H1 (cell line): ENCODE measurements around the gene GPR35. TPM values are rescaled to one million over a fixed set of nuclear protein-coding genes. Genes with fewer than 3 reads are reported as not detected.

Source experiments
- CTCF ChIA-PET: fragments of 300-600 bp; sonication (Branson Sonifier 250); formaldehyde crosslinking; loops from one replicate; lab custom pipeline; 2021; ENCODE audit not compliant: partially characterized antibody; lab: Charles Lee
- POLR2A ChIA-PET: fragments of 300-600 bp; sonication (Branson Sonifier 250); formaldehyde crosslinking; loops from one replicate; lab custom pipeline; 2021; ENCODE audit warnings: inconsistent platforms; ENCODE audit not compliant: partially characterized antibody; lab: Charles Lee
- DNase-seq, 2 experiments: peaks; one replicate each; pipeline versions ENCODE4 v3.0.0 to v3.0.0-alpha.2; 2010 to 2022; ENCODE audit warnings: low spot score in 2 of 2, low read depth in 1 of 2, mixed read lengths in 1 of 2
- FAIRE-seq: peaks from 2 replicates; lab custom pipeline; 2011; peaks lifted over from hg19 to GRCh38; lab: Jason Lieb, UNC
- H2AFZ ChIP-seq: 2 replicates; pipeline ENCODE4 v1.8.1; 2012; ENCODE audit warnings: low read length, inconsistent platforms
- H2AK5ac ChIP-seq: 2 replicates; pipeline ENCODE4 v1.6.1; 2013; ENCODE audit warnings: low read depth, low read length
- H2BK120ac ChIP-seq: replicated peaks from 2 replicates; pipeline ENCODE3; 2013; ENCODE audit warnings: low read depth, low read length, inconsistent platforms
- H2BK12ac ChIP-seq: 2 replicates; pipeline ENCODE4 v1.6.1; 2013; ENCODE audit warnings: low read depth, low read length
- H2BK15ac ChIP-seq: 2 replicates; pipeline ENCODE4 v1.6.1; 2013; ENCODE audit warnings: low read length
- H2BK20ac ChIP-seq: 2 replicates; pipeline ENCODE4 v1.6.1; 2013; ENCODE audit warnings: low read length
- H2BK5ac ChIP-seq: 2 replicates; pipeline ENCODE4 v1.6.1; 2013; ENCODE audit warnings: low read depth, low read length
- H3K14ac ChIP-seq: 2 replicates; pipeline ENCODE4 v1.6.1; 2013; ENCODE audit warnings: inconsistent platforms; ENCODE audit not compliant: insufficient read length
- H3K18ac ChIP-seq: 2 replicates; pipeline ENCODE4 v1.6.1; 2013; ENCODE audit warnings: low read length; ENCODE audit errors: extremely low read depth
- H3K23ac ChIP-seq: 2 replicates; pipeline ENCODE4 v1.6.1; 2013; ENCODE audit warnings: inconsistent platforms; ENCODE audit not compliant: insufficient read length
- H3K23me2 ChIP-seq: 2 replicates; pipeline ENCODE4 v1.6.1; 2013; ENCODE audit warnings: low read depth, low read length
- H3K27ac ChIP-seq: 2 replicates; pipeline ENCODE4 v1.6.1; 2011; ENCODE audit warnings: low read depth, low read length, inconsistent platforms
- H3K27me3 ChIP-seq, 4 experiments: replicated peaks in 1 of 4; 1 replicate in 1 of 4; 2 replicates in 3 of 4; pipeline versions ENCODE4 v1.6.1 to v1.8.1; 2011 to 2013; ENCODE audit warnings: low read length in 3 of 4, mild to moderate bottlenecking in 3 of 4, inconsistent platforms in 2 of 4, mixed read lengths in 2 of 4, moderate library complexity in 1 of 4; ENCODE audit not compliant: control insufficient read depth in 3 of 4, insufficient read depth in 3 of 4; ENCODE audit errors: extremely low read depth in 1 of 4
- H3K36me3 ChIP-seq, 4 experiments: 2 replicates each; pipeline versions ENCODE4 v1.6.1 to v1.8.1; 2011 to 2013; ENCODE audit warnings: mild to moderate bottlenecking in 4 of 4, low read length in 3 of 4, moderate library complexity in 2 of 4, control low read depth in 1 of 4, inconsistent platforms in 1 of 4; ENCODE audit not compliant: insufficient read depth in 4 of 4, control insufficient read depth in 2 of 4
- H3K4ac ChIP-seq: replicated peaks from 2 replicates; pipeline ENCODE3; 2013; ENCODE audit warnings: low read length, low read depth, mixed read lengths, inconsistent platforms; ENCODE audit not compliant: insufficient read length
- H3K4me1 ChIP-seq, 4 experiments: replicated peaks in 1 of 4; 1 replicate in 1 of 4; 2 replicates in 3 of 4; pipeline versions ENCODE4 v1.6.1 to v1.8.1; 2011 to 2013; ENCODE audit warnings: low read length in 3 of 4, inconsistent platforms in 2 of 4, mixed read lengths in 1 of 4; ENCODE audit not compliant: insufficient read depth in 4 of 4, control insufficient read depth in 3 of 4
- H3K4me2 ChIP-seq, 2 experiments: 2 replicates each; pipeline versions ENCODE4 v1.6.1 to v1.8.1; 2011 to 2013; ENCODE audit warnings: low read depth in 2 of 2, low read length in 2 of 2, control low read depth in 1 of 2, inconsistent platforms in 1 of 2, mild to moderate bottlenecking in 1 of 2; ENCODE audit not compliant: insufficient read depth in 1 of 2
- H3K4me3 ChIP-seq, 4 experiments: fragments of 200-600, 300-600 bp in 1 of 4; sonication (generic), shearing (Covaris generic), sonication (Bioruptor Twin) in 1 of 4; 2 replicates each; pipeline versions ENCODE4 v1.5.1 to v1.8.1; 2011 to 2016; ENCODE audit warnings: low read length in 4 of 4, low read depth in 3 of 4, control low read depth in 2 of 4, inconsistent platforms in 2 of 4, mild to moderate bottlenecking in 2 of 4, mixed read lengths in 1 of 4, moderate library complexity in 1 of 4; ENCODE audit not compliant: insufficient read depth in 2 of 4; ENCODE audit errors: extremely low read depth in 1 of 4
- H3K56ac ChIP-seq: replicated peaks from 2 replicates; pipeline ENCODE3; 2013; ENCODE audit warnings: low read depth, mild to moderate bottlenecking, mixed read lengths, low read length, inconsistent platforms; ENCODE audit not compliant: insufficient read length
- H3K79me1 ChIP-seq: 2 replicates; pipeline ENCODE4 v1.6.1; 2013; ENCODE audit warnings: low read depth, low read length, control low read depth
- H3K79me2 ChIP-seq, 2 experiments: 2 replicates each; pipeline versions ENCODE4 v1.6.1 to v1.8.1; 2012 to 2013; ENCODE audit warnings: low read length in 2 of 2, mild to moderate bottlenecking in 2 of 2, inconsistent platforms in 1 of 2; ENCODE audit not compliant: insufficient read depth in 2 of 2, control insufficient read depth in 1 of 2
- H3K9ac ChIP-seq, 4 experiments: replicated peaks in 1 of 4; 1 replicate in 1 of 4; 2 replicates in 3 of 4; pipeline versions ENCODE4 v1.6.1 to v1.8.1; 2011 to 2013; ENCODE audit warnings: low read depth in 3 of 4, low read length in 3 of 4, control low read depth in 2 of 4, mild to moderate bottlenecking in 2 of 4, moderate library complexity in 2 of 4, inconsistent platforms in 1 of 4; ENCODE audit errors: extremely low read depth in 1 of 4
- H3K9me3 ChIP-seq, 2 experiments: 2 replicates each; pipeline versions ENCODE4 v1.6.1 to v1.8.1; 2012 to 2013; ENCODE audit warnings: mild to moderate bottlenecking in 2 of 2, moderate library complexity in 2 of 2, control low read depth in 1 of 2, inconsistent platforms in 1 of 2, low read depth in 1 of 2, low read length in 1 of 2, mixed read lengths in 1 of 2; ENCODE audit not compliant: insufficient read depth in 2 of 2
- H4K20me1 ChIP-seq, 2 experiments: replicated peaks in 1 of 2; 2 replicates each; pipeline versions ENCODE3 to v1.8.1; 2011 to 2013; ENCODE audit warnings: inconsistent platforms in 2 of 2, low read length in 2 of 2, mild to moderate bottlenecking in 1 of 2; ENCODE audit not compliant: insufficient read depth in 2 of 2, control insufficient read depth in 1 of 2
- H4K5ac ChIP-seq: 2 replicates; pipeline ENCODE4 v1.6.1; 2013; ENCODE audit warnings: low read length, low read depth, mixed read lengths, inconsistent platforms; ENCODE audit not compliant: insufficient read length
- H4K8ac ChIP-seq: 2 replicates; pipeline ENCODE4 v1.8.0; 2013; ENCODE audit warnings: mild to moderate bottlenecking, moderate library complexity, low read length, inconsistent platforms; ENCODE audit not compliant: insufficient read depth; ENCODE audit errors: extremely low read depth
- H4K91ac ChIP-seq: replicated peaks from 2 replicates; pipeline ENCODE3; 2013; ENCODE audit warnings: low read length, mixed read lengths, inconsistent platforms; ENCODE audit not compliant: insufficient read length
- CBX8 ChIP-seq: fragments of 300-800, 300-1000 bp; sonication (generic); IDR thresholded peaks from 2 replicates; pipeline ENCODE4 v1.7.1; 2016; ENCODE audit warnings: low read depth, low read length, borderline replicate concordance
- CEBPB ChIP-seq: IDR thresholded peaks from 2 replicates; pipeline ENCODE4 v1.6.1; 2012; ENCODE audit warnings: low read depth, low read length
- EP300 ChIP-seq, 2 experiments: IDR thresholded peaks; 1 replicate in 1 of 2; 2 replicates in 1 of 2; pipeline ENCODE4 v1.6.1; 2011 to 2012; ENCODE audit warnings: low read depth in 2 of 2, low read length in 2 of 2, mild to moderate bottlenecking in 2 of 2, borderline replicate concordance in 1 of 2, inconsistent platforms in 1 of 2, moderate library complexity in 1 of 2
- FOSL1 ChIP-seq: IDR thresholded peaks from 2 replicates; pipeline ENCODE4 v1.6.1; 2011; ENCODE audit warnings: mild to moderate bottlenecking, low read depth, low read length, moderate library complexity; ENCODE audit not compliant: insufficient read depth
- HDAC2 ChIP-seq, 2 experiments: fragments of 300-600 bp in 1 of 2; sonication (generic) in 1 of 2; IDR thresholded peaks; 2 replicates each; pipeline ENCODE4 v1.6.1; 2011 to 2012; ENCODE audit warnings: low read depth in 2 of 2, low read length in 2 of 2, mild to moderate bottlenecking in 2 of 2, moderate library complexity in 2 of 2, borderline replicate concordance in 1 of 2, inconsistent platforms in 1 of 2
- POLR2AphosphoS5 ChIP-seq: IDR thresholded peaks from 2 replicates; pipeline ENCODE4 v1.6.1; 2011; ENCODE audit warnings: low read depth, low read length
- RFX5 ChIP-seq: IDR thresholded peaks from 2 replicates; pipeline ENCODE4 v1.6.1; 2011; ENCODE audit warnings: low read depth, low read length, improper control_type of control experiment, borderline replicate concordance
- SP4 ChIP-seq: IDR thresholded peaks from 2 replicates; pipeline ENCODE4 v1.6.1; 2012; ENCODE audit warnings: low read length, inconsistent platforms
- TBP ChIP-seq: IDR thresholded peaks from 2 replicates; pipeline ENCODE4 v1.6.1; 2011; ENCODE audit warnings: low read depth, low read length, improper control_type of control experiment
- TEAD4 ChIP-seq: IDR thresholded peaks from 2 replicates; pipeline ENCODE4 v1.6.1; 2012; ENCODE audit warnings: low read depth, low read length, inconsistent platforms, mixed read lengths
- WGBS, 2 experiments: shearing (Covaris generic) in 1 of 2; methylation state at CpG; one replicate each; pipeline versions ENCODE4 v1.1.6 to v1.1.7; 2013 to 2015; ENCODE audit warnings: low lambda C conversion rate in 2 of 2, mixed read lengths in 2 of 2, inconsistent platforms in 1 of 2, low coverage in 1 of 2, missing lambda C conversion rate in 1 of 2; ENCODE audit not compliant: insufficient replicate concordance in 2 of 2, insufficient coverage in 1 of 2, insufficient read length in 1 of 2; ENCODE audit errors: extremely low coverage in 1 of 2, missing lambda C conversion rate in 1 of 2; 5-methylcytosine and 5-hydroxymethylcytosine counted together
- polyA plus RNA-seq, 7 experiments: library from polyadenylated mRNA; depleted of rRNA in 3 of 7; stranded (reverse) in 5 of 7; unstranded in 2 of 7; fragments of >200 nt in 5 of 7; fragments of 200-250 nt in 2 of 7; gene quantifications; 1 replicate in 5 of 7; 2 replicates in 1 of 7; 4 replicates in 1 of 7; pipeline versions ENCODE4 v1.2.1 to v1.2.3, GENCODE V29; 2011 to 2013; ENCODE audit warnings: missing spikeins in 2 of 7, mixed read lengths in 2 of 7
- total RNA-seq: library from RNA; stranded (reverse); fragmentation: NEBNext Ultra II Directional; extraction: Animal tissue kit (Norgen Biotek cat#: 25700); gene quantifications from 2 replicates; pipeline ENCODE4 v1.2.1, GENCODE V29; 2021
- TF ChIP-seq, protein P1 (sequence below): IDR thresholded peaks from 2 replicates; pipeline ENCODE4 v1.6.1; 2012; ENCODE audit warnings: low read length, inconsistent platforms

GPR35 gene
- total and polyA plus RNA-seq, 2 of the 8 experiments (the other 6 are each of a cell fraction or from before 2014, with no cell fraction given), result 0.47 TPM; not detected in 1

DNA sequence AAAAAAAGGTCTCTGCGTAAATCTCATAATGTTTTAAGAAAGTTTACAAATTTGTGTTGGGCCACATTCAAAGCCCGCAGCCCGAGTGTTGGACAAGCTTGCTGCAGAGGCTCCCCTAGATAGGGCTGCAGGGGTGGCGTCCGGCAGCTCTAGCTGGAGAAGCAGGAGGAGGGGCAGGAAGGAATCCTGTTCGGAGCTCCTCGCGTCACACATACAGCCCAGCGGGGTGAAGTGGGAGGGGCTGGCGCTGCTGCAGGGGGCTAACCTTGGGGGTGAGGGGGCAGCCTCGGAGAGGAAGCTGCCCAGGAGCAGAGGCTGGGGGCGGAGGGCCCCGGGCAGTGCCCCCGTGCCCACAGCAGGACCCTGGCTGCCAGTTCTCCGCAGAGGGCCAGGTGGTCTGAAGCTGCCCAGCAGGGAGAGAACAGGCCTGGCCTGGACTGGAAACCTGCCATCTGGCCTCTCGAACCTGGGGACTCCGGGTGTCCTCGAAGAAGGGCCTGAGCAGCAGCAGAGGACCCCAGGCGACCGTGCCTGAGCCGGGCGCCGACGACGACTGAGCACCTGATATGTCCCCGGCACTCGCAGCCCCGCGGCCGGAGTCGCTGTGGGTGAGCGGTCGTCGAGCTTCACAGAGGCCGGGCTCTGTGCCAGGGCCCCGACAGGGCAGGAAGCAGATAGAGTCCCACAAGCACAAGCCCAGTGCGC, 2.6 kb upstream of the GPR35 start:
- POLR2A ChIA-PET, result interaction anchor here (1.2 to 1.6 kb wide), 2 partner anchors 15 to 36 kb away, joined by 3 to 4 read pairs; partner anchors contain the start of gene CAPN10
- H3K9me3 ChIP-seq, result peaks cover 12 to 16% of the 10 kb centered on the region in 2 experiments; a peak in 3 of 4 replicates
- TF ChIP-seq CBX8, result no peak
- TF ChIP-seq HDAC2 (IDR thresholded peaks at IDR 0.05; ENCODE audit: borderline replicate concordance in 1 of 2, low read depth in 2 of 2, low read length in 2 of 2), result no peak
- TF ChIP-seq SP4, result no peak
- TF ChIP-seq, protein P1, sequence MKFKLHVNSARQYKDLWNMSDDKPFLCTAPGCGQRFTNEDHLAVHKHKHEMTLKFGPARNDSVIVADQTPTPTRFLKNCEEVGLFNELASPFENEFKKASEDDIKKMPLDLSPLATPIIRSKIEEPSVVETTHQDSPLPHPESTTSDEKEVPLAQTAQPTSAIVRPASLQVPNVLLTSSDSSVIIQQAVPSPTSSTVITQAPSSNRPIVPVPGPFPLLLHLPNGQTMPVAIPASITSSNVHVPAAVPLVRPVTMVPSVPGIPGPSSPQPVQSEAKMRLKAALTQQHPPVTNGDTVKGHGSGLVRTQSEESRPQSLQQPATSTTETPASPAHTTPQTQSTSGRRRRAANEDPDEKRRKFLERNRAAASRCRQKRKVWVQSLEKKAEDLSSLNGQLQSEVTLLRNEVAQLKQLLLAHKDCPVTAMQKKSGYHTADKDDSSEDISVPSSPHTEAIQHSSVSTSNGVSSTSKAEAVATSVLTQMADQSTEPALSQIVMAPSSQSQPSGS, result no peak
- TF ChIP-seq RFX5, result no peak
- no peak for TF ChIP-seq TEAD4
- no peak for TF ChIP-seq EP300 (IDR thresholded peaks at IDR 0.05; ENCODE audit: borderline replicate concordance in 1 of 2, low read depth in 2 of 2, low read length in 2 of 2)
- no peak for TF ChIP-seq FOSL1
- TF ChIP-seq POLR2AphosphoS5, result no peak
- no peak for TF ChIP-seq TBP
- no peak for TF ChIP-seq CEBPB

More for the DNA sequence above, 2.6 kb upstream of the GPR35 start:
- H3K4me3 ChIP-seq, result no peak overlapping the region
- no peak overlapping the region for H2BK20ac ChIP-seq
- 82% methylated on average over 30 of the region's 37 CpGs; no CpG with 5 or more reads in 1 of the 2 experiments for WGBS, 2 experiments
- no peak overlapping the region for H3K27ac ChIP-seq
- no peaks in the 10 kb centered on the region for H3K79me1 ChIP-seq
- CTCF ChIA-PET, result interaction anchor here (1.2 to 1.7 kb wide), 6 partner anchors 10 to 62 kb away, joined by 3 to 4 read pairs (median 3); no protein-coding TSS in a partner anchor
- H3K36me3 ChIP-seq, result no peaks in the 10 kb centered on the region
- FAIRE-seq (no peak), DNase-seq (no peak)
- H3K79me2 ChIP-seq, result no peaks in the 10 kb centered on the region
- peaks cover 0 to 6% (median 1%) of the 10 kb centered on the region in 4 experiments; a peak in 3 of 7 replicates for H3K4me1 ChIP-seq
- H4K20me1 ChIP-seq, result no peaks in the 10 kb centered on the region
- no peak overlapping the region; the same call in 1 of the 2 replicates for H3K18ac ChIP-seq
- no peak overlapping the region for H2BK5ac ChIP-seq
- H4K91ac ChIP-seq, result no peak overlapping the region
- no peak overlapping the region for H3K23ac ChIP-seq
- no peak overlapping the region for H2AK5ac ChIP-seq
- H3K56ac ChIP-seq, result no peak overlapping the region
- H4K8ac ChIP-seq, result no peak overlapping the region
- no peak overlapping the region for H3K4ac ChIP-seq
- H3K4me2 ChIP-seq, result no peak overlapping the region
- no peak overlapping the region for H2BK15ac ChIP-seq
- H4K5ac ChIP-seq, result no peak overlapping the region
- no peaks in the 10 kb centered on the region for H3K23me2 ChIP-seq
- H3K14ac ChIP-seq, result no peak overlapping the region
- H3K9ac ChIP-seq, result no peak overlapping the region
- H2AFZ ChIP-seq, result no peak overlapping the region
- no peak overlapping the region for H2BK120ac ChIP-seq
- no peaks in the 10 kb centered on the region for H3K27me3 ChIP-seq
- no peak overlapping the region for H2BK12ac ChIP-seq
